Measurements from ENCODE around the gene FARSB.

FARSB gene

DNA sequence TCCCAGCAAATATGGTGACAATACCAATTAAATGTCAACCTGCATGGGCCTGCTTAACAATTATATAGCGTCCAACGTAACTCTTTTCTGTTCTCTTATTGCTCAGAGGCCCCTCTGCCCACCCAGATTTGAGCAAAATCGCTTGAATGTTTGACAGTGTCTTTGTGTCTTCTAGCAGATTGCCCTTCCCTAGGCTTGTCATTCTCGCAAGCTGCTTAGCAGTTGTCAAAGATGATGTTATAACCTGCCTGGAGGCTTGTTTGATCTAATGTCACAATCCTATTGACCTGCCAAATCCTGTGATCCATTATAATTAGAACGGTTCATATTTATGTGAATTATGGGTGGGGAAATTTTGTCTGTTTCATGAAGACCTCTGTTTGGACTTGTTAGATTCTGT lies 108.8 kb downstream of the FARSB start:
- no peak for DNase-seq

GRCh38 chr2:222545823-222546795 lies 109.8 kb downstream of the FARSB start:
- DNase-seq, result no peak

DNA sequence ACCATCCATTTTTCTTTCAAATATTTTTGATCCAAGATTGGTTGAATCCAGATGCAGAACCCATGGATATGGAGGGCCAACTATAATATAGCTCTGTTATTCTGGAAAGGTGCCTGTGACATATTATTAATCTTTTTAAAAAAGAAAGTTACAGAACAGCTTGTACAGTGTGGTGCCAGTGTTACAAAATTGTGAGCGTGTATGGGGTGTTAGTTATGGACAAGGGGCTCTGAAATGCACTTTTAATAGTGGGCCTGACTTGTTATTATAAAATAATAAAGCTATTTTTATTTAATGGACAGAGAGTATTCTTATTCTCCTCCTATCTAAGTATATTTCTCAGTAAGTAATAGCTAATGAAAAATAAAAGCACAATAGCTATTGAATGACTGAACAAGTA lies 111.2 kb downstream of the FARSB start:
- DNase-seq, result no peak

DNA sequence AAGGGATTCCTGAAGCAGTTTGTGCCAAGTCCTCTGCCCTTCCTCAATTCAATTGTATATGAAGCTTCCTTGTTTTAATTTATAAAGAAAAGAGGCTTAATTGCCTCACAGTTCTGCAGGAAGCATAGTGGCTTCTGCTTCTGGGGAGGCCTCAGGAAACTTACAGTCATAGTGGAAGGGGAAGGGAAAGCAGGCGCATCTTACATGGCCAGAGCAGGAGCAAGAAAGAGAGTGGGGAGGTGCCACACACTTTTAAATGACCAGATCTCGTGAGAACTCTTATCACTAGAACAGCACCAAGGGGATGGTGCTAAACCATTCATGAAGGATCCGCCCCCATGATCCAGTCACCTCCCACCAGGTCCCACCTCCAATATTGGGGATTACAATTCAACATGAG lies 117.4 kb downstream of the FARSB start:
- peak in 1 of 2 donors; percentile 3 for DNase-seq

DNA sequence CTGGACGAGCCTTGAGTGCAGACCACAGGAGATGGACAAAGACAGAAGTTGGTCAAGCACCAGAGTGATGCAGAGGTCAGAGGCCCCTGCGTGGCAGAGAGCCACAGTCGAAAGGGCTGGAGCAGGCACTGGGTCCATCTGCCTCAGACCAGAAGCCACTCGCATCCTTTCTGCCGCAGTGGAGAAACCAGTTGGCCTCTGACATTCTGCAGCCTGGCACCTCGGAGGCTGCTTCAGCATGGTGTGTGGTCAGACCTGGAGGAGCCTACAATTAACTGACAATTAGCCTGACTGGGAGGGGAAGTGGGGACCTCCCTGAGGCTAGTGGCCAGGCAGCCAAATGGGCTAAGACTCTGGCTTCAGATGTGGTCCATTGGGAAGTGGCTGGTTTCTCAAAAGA lies 120.4 kb downstream of the FARSB start:
- no peak for DNase-seq

DNA sequence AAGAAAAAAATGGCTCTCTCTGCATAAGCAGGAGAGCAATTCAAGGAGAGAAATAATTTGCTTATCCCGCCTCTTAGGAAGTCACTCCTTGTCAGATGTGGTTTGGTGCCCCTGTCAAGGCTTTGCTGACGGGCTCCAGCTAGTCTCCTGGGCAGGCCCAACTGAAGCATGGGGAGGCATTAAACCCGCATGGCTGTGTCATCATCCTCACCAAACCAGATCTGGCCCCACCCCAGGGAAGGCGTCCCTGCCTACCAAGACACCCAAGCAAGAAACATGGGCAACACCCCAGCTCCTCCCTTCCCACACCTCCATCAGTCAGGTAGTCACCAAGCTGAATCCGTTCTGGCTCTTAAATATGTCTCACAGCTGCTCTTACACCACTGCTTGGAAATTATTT lies 123.6 kb downstream of the FARSB start:
- no peak for DNase-seq

DNA sequence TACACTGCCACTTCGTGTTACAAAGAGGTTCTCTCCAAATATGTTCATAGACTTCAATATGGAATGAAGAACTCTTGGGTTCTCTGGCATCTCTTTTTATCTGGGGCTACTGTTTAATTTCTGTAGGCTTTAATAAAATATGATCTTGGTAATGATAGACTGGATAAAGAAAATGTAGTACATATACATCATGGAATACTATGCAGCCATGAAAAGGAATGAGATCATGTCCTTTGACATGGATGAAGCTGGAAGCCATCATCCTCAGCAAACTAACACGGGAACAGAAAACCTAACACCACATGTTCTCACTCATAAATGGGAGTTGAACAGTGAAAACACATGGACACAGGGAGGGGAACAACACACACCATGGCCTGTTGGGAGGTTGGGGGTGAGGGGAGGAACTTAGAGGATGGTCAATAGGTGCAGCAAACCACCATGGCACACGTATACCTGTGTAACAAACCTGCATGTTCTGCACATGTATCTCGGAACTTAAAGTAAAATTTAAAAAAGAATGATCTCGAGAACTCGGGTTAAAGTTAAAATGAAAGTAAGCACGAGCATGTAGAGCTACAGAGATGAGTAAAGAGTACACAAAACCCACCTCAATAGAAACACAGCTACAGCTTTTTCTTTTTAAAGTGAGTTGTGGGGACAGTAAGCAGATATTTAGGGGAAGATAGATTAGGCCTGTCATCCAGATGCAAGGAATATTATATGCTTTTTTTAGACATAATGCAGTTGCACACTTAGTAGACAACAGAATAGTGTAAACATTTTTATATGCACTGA lies 129.2 kb downstream of the FARSB start:
- DNase-seq, result no peak

GRCh38 chr2:222525811-222526210 lies 130.1 kb downstream of the FARSB start:
- no peak for DNase-seq

DNA sequence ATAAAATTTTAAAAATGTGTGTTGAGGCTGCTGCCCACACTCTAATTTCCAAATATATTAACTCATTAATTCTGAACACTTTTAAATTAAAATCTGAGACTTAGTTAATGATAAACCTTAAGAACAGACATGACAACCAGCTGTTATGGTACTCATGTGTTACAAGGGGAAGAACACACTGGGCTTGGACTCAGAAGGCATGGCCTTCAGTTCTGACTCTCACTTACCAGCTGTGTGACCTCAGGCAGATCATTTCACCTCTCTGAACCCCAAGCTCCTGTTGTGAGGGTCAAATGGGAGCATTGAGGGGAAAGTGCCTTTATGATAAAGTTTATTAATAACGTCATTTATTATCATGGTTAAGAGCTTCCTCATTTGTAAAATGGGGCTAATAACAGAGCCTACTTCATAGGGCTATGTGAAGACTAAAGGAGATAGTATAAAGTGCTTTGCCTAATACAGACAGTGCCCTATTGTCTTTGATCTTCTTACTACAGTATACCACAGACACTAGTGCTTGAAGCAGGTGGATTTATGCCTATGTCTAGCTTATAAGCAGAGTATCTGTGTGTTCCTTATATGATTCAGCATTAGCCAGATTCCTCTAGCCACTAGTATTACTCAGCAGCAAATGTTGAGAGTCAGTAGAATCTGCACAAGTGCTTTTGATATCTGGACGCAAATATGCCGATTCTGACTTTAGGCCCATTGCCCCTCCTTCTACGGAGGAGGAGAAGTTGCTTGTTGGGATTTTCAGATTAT lies 131.9 kb downstream of the FARSB start:
- no peak for DNase-seq

GRCh38 chr2:222522082-222522481 lies 133.8 kb downstream of the FARSB start:
- DNase-seq, result no peak

DNA sequence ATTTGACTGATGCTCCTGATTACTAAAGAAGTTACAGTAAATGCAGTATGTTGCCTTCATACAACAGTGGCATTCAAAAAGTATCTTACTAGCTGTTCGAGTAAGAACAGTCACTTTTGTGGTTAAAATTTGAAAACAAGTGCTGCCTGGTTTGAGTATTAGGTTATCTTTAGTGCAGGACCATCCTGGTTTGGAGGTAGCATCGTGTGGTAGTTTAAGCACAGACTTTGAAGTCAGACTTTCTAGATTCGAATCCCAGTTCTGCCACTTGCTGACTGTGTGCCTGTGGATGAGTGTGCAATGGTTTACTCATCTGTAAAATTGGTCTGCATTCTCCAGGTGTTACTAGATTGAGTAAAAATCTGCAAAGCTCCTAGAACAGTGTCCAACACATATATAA lies 134.8 kb downstream of the FARSB start:
- DNase-seq, result no peak
